ENCODE measurements around the gene ACKR1.

Gene ACKR1

GRCh38 chr1:159206110-159206509 is 1.4 kb downstream of the ACKR1 start:
- TF ChIP-seq REST (IDR thresholded peaks at IDR 0.05; ENCODE audit: insufficient read depth in 1 of 2, low read depth in 2 of 2, low read length in 2 of 2) (no peak), SIN3A (IDR thresholded peaks at IDR 0.05; ENCODE audit: borderline replicate concordance, insufficient read depth, low read length) (no peak), FOXP2 (optimal IDR thresholded peaks at IDR 0.05; ENCODE audit: borderline replicate concordance, extremely low read depth, extremely low read length, insufficient read depth) (no peak), TAF1 (IDR thresholded peaks at IDR 0.05; ENCODE audit: borderline replicate concordance, insufficient read depth, low read length) (no peak)

- TF ChIP-seq FOXP2 (optimal IDR thresholded peaks at IDR 0.05; ENCODE audit: borderline replicate concordance, extremely low read depth, extremely low read length, insufficient read depth), result no peak
- TF ChIP-seq REST (IDR thresholded peaks at IDR 0.05; ENCODE audit: insufficient read depth in 1 of 2, low read depth in 2 of 2, low read length in 2 of 2), result no peak
- TF ChIP-seq SIN3A (IDR thresholded peaks at IDR 0.05; ENCODE audit: borderline replicate concordance, insufficient read depth, low read length), result no peak
- TF ChIP-seq POLR2AphosphoS5 (IDR thresholded peaks at IDR 0.05; ENCODE audit: low read depth, low read length), result no peak
- TF ChIP-seq TAF1 (IDR thresholded peaks at IDR 0.05; ENCODE audit: borderline replicate concordance, insufficient read depth, low read length), result no peak
Observed at GRCh38 chr1:159207080-159207479, 2.4 kb downstream of the ACKR1 start.

- TF ChIP-seq SIN3A (IDR thresholded peaks at IDR 0.05; ENCODE audit: borderline replicate concordance, insufficient read depth, low read length) (no peak), FOXP2 (optimal IDR thresholded peaks at IDR 0.05; ENCODE audit: borderline replicate concordance, extremely low read depth, extremely low read length, insufficient read depth) (no peak), POLR2AphosphoS5 (IDR thresholded peaks at IDR 0.05; ENCODE audit: low read depth, low read length) (no peak), TAF1 (IDR thresholded peaks at IDR 0.05; ENCODE audit: borderline replicate concordance, insufficient read depth, low read length) (no peak), REST (IDR thresholded peaks at IDR 0.05; ENCODE audit: insufficient read depth in 1 of 2, low read depth in 2 of 2, low read length in 2 of 2) (no peak)
Observed at GRCh38 chr1:159207774-159208173, 3.1 kb downstream of the ACKR1 start.

GRCh38 chr1:159208175-159208825 is 3.6 kb downstream of the ACKR1 start:
- no peak for TF ChIP-seq SIN3A (IDR thresholded peaks at IDR 0.05; ENCODE audit: borderline replicate concordance, insufficient read depth, low read length)
- no peak for TF ChIP-seq POLR2AphosphoS5 (IDR thresholded peaks at IDR 0.05; ENCODE audit: low read depth, low read length)
- peak in 1 of 2 experiments; percentile 80; a peak in 2 of 4 replicates for TF ChIP-seq REST (IDR thresholded peaks at IDR 0.05; ENCODE audit: insufficient read depth in 1 of 2, low read depth in 2 of 2, low read length in 2 of 2)
- TF ChIP-seq FOXP2 (optimal IDR thresholded peaks at IDR 0.05; ENCODE audit: borderline replicate concordance, extremely low read depth, extremely low read length, insufficient read depth), result no peak
- TF ChIP-seq TAF1 (IDR thresholded peaks at IDR 0.05; ENCODE audit: borderline replicate concordance, insufficient read depth, low read length), result no peak

All from PFSK-1 (cell line).